Measurements from ENCODE around the gene FARSA. TPM values are rescaled to one million over a fixed set of nuclear protein-coding genes. Genes with fewer than 3 reads are reported as not detected.

FARSA gene
- total and polyA plus RNA-seq, 2 donors (not counting 1 experiment from before 2014, with no cell fraction given): 26.4 to 50.1 TPM

- Histone ChIP-seq H3K9ac (ENCODE audit: low read length) (peak overlapping the region; percentile 88), H3K4me3 (ENCODE audit: control extremely low read depth in 1 of 5, extremely low read depth in 1 of 5, insufficient read depth in 1 of 5, low read depth in 2 of 5, low read length in 4 of 5) (peak overlapping the region; percentile 73 to 94 (median 88)), H3K9me3 (ENCODE audit: control extremely low read depth in 1 of 3, control insufficient read depth in 2 of 3, insufficient read depth in 1 of 3, low read length in 2 of 3) (no peaks in the 10 kb centered on the region), H4K20me1 (ENCODE audit: control insufficient read depth, insufficient read depth, low read length, poor library complexity, severe bottlenecking) (peaks cover 29% of the 10 kb centered on the region), H3K27me3 (replicated peaks in 1 of 4; ENCODE audit: control extremely low read depth in 1 of 4, control insufficient read depth in 3 of 4, insufficient read depth in 4 of 4, low read length in 3 of 4) (no peaks in the 10 kb centered on the region), H2AFZ (ENCODE audit: insufficient read depth, low read depth, low read length, poor library complexity, severe bottlenecking) (peak overlapping the region; percentile 84), H3K4me1 (ENCODE audit: control insufficient read depth in 2 of 2, insufficient read depth in 2 of 2, low read length in 2 of 2) (peaks cover 26 to 37% of the 10 kb centered on the region in 2 donors), H3K4me2 (replicated peaks; ENCODE audit: low read depth, low read length, poor library complexity, severe bottlenecking) (peak overlapping the region; percentile 86), H3K79me2 (ENCODE audit: control insufficient read depth, insufficient read depth, low read length) (peaks cover 60% of the 10 kb centered on the region), H3K27ac (ENCODE audit: low read length in 2 of 2) (peak overlapping the region in 1 of 2 donors; percentile 73), H3K36me3 (replicated peaks in 1 of 2; ENCODE audit: control extremely low read depth in 1 of 2, control insufficient read depth in 1 of 2, extremely low read depth in 1 of 2, insufficient read depth in 2 of 2, low read length in 1 of 2) (peaks cover 5 to 29% of the 10 kb centered on the region in 2 experiments)
- TF ChIP-seq EZH2 (IDR thresholded peaks at IDR 0.05; ENCODE audit: borderline replicate concordance, insufficient read depth, low read depth, low read length, poor library complexity, severe bottlenecking) (no peak), CTCF (IDR thresholded peaks at IDR 0.05) (no peak)
- H3K9me3 Mint-ChIP-seq (ENCODE audit: insufficient read depth): no peaks in the 10 kb centered on the region
- WGBS (ENCODE audit: insufficient coverage): 28% methylated on average over 15 of the region's 16 CpGs
- no peak for ATAC-seq (ENCODE audit: low read depth)
- ChIA-PET CTCF (interaction anchor here (0.6 to 2.9 kb wide), 8 partner anchors 12 to 166 kb away, joined by 3 to 9 read pairs (median 4); no protein-coding TSS in a partner anchor), POLR2A (interaction anchor here (0.6 to 1.5 kb wide), 5 partner anchors 8 to 175 kb away, joined by 3 to 7 read pairs (median 4); partner anchors contain the start of gene SYCE2)
- intact Hi-C loops (cut with micrococcal nuclease): loop anchor here (1.0 kb wide), 2 partner anchors 13 to 41 kb away; partner anchors contain the start of genes GCDH and RAD23A
- no peaks in the 10 kb centered on the region for H3K27me3 Mint-ChIP-seq
- DNase-seq: no peak
- peak overlapping the region; percentile 83 for H3K27ac Mint-ChIP-seq
- H3K4me1 Mint-ChIP-seq: peaks cover 34% of the 10 kb centered on the region
- H3K4me3 Mint-ChIP-seq: peak overlapping the region; percentile 90
Observed at GRCh38 chr19:12932392-12933286, 872 bp downstream of the FARSA start.

Measured in B cell (primary cell).